HG03354 (cell line): Measurements from ENCODE around the gene ZNF804B.

Experiments
- ATAC-seq: cut with Tn5 transposase; IDR thresholded peaks from one replicate; pipeline ENCODE4 v1.9.1; 2021; ENCODE audit warnings: mild to moderate bottlenecking; ENCODE audit not compliant: unreplicated experiment, poor library complexity, severe bottlenecking

Gene ZNF804B

GRCh38 chr7:89060234-89060633, 300.7 kb downstream of the ZNF804B start:
- ATAC-seq: no peak

GRCh38 chr7:89064831-89065230, 305.3 kb downstream of the ZNF804B start:
- ATAC-seq: no peak

- no peak for ATAC-seq
Observed at GRCh38 chr7:89067048-89067447, 307.5 kb downstream of the ZNF804B start.

- ATAC-seq: no peak
Observed at GRCh38 chr7:89072081-89072480, 312.6 kb downstream of the ZNF804B start.

- ATAC-seq: no peak
Observed at GRCh38 chr7:89073776-89074175, 314.3 kb downstream of the ZNF804B start.

- no peak for ATAC-seq
Observed at GRCh38 chr7:89077992-89078391, 318.5 kb downstream of the ZNF804B start.

GRCh38 chr7:89085580-89085979, 326.1 kb downstream of the ZNF804B start:
- no peak for ATAC-seq

- ATAC-seq: no peak
Observed at GRCh38 chr7:89091550-89091949, 332.1 kb downstream of the ZNF804B start.

- no peak for ATAC-seq
Observed at GRCh38 chr7:89094269-89094668, 334.8 kb downstream of the ZNF804B start.

- ATAC-seq: no peak
Observed at GRCh38 chr7:89103564-89103963, 344.1 kb downstream of the ZNF804B start.

- no peak for ATAC-seq
Observed at GRCh38 chr7:89104748-89105685, 345.5 kb downstream of the ZNF804B start.

- ATAC-seq: no peak
Observed at GRCh38 chr7:89123871-89124270, 364.4 kb downstream of the ZNF804B start.

- no peak for ATAC-seq
Observed at GRCh38 chr7:89129600-89130375, 370.3 kb downstream of the ZNF804B start.

GRCh38 chr7:89133357-89133756, 373.9 kb downstream of the ZNF804B start:
- no peak for ATAC-seq

- ATAC-seq: no peak
Observed at GRCh38 chr7:89133819-89134218, 374.3 kb downstream of the ZNF804B start.

- no peak for ATAC-seq
Observed at GRCh38 chr7:89145801-89146200, 386.3 kb downstream of the ZNF804B start.

GRCh38 chr7:89160107-89160506, 400.6 kb downstream of the ZNF804B start:
- ATAC-seq: no peak

GRCh38 chr7:89165421-89165820, 405.9 kb downstream of the ZNF804B start:
- no peak for ATAC-seq

- ATAC-seq: peak; percentile 37
Observed at GRCh38 chr7:89170628-89171027, 411.1 kb downstream of the ZNF804B start.

- ATAC-seq: no peak
Observed at GRCh38 chr7:89182116-89182515, 422.6 kb downstream of the ZNF804B start.

- no peak for ATAC-seq
Observed at GRCh38 chr7:89183712-89184111, 424.2 kb downstream of the ZNF804B start.
